ENCODE measurements around the gene TCP11.

Gene TCP11

DNA sequence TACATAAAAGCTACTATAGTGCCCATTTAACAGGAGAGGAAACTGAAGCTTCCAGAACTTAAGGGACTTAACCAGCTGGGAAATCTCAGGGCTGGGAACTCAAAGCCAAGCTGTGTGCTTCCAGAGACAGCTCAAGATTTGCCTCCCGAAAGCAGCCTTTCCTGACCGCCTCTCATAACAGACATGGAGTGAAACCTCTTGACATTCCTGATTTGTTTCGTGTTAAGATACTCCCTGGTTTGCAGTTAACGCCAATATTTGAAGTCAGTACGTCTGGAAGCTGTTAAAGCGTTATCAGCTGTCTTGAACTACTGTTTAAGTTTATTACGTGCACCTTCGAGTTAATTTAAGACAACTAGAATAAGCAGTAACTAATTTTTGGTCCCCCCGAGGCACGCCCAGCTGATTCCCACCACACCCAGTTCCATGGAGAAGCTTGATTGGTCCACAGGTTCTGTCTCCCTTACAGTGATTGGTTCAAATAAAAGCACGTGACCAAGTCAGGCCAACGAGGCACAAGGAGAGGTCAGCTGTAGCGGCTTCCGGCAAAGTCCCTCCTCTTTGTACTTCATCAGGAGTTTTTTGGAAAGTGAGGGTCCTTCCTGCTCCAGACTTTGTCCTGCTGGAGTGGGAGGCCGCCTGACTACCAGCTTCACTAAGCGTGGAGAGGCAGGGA is 8.9 kb upstream of the TCP11 start:
- TF ChIP-seq, protein P1, sequence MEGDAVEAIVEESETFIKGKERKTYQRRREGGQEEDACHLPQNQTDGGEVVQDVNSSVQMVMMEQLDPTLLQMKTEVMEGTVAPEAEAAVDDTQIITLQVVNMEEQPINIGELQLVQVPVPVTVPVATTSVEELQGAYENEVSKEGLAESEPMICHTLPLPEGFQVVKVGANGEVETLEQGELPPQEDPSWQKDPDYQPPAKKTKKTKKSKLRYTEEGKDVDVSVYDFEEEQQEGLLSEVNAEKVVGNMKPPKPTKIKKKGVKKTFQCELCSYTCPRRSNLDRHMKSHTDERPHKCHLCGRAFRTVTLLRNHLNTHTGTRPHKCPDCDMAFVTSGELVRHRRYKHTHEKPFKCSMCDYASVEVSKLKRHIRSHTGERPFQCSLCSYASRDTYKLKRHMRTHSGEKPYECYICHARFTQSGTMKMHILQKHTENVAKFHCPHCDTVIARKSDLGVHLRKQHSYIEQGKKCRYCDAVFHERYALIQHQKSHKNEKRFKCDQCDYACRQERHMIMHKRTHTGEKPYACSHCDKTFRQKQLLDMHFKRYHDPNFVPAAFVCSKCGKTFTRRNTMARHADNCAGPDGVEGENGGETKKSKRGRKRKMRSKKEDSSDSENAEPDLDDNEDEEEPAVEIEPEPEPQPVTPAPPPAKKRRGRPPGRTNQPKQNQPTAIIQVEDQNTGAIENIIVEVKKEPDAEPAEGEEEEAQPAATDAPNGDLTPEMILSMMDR (IDR thresholded peaks at IDR 0.05; ENCODE audit: control insufficient read depth, extremely low read depth, insufficient read depth): no peak
- H3K4me3 ChIP-seq (ENCODE audit: low read depth, low read length): no peak overlapping the region
- no peak for DNase-seq (ENCODE audit: low read depth)

DNA sequence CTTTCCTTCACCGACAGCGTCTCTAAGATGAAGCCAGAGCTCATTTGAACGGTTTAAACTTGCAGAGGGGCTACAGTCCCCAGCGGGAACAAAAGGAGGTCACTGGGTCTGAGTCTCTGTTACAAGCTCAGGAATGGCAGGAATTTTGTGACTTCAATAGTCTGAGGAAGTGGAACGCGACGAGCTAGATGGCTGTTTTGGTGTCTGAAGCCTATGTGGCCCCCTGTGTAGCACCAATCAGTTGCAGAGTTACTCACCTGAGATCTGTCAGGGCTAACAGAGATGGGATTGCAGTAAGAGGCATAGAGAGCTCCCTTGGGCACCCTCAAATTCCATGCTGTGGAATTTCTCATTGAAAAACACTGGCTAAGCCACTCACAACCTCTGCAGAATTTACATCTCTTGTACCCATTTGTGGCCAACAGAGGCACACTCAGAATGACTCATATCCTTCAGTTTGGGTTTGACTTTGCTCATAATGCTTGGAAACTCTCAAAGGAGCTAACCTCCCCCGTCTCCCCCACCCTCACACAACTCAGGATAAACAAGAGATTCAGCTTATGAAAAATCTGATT is 7.1 kb upstream of the TCP11 start:
- DNase-seq (ENCODE audit: low read depth): no peak
- TF ChIP-seq, protein P1 (IDR thresholded peaks at IDR 0.05; ENCODE audit: control insufficient read depth, extremely low read depth, insufficient read depth): no peak
- H3K4me3 ChIP-seq (ENCODE audit: low read depth, low read length): no peak overlapping the region

DNA sequence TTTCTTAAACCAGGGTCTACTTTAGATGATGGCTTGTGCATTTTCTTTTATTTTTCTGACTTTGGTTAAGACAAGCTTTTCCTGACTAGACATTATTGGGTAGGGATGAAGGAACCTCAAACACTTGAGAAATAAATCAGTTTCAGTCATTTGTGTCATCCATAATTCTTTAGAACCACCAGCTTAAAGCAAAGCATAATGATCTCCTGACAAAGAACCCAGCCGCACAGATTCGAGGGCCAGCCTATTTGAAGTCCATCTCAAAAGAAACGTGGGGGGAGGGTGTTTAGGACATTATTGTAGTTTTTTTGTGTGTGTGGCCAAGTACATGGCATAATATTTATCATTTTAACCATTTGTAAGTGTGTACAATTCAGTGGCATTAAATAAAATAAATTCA is 6.3 kb upstream of the TCP11 start:
- TF ChIP-seq, protein P1 (IDR thresholded peaks at IDR 0.05; ENCODE audit: control insufficient read depth, extremely low read depth, insufficient read depth): no peak
- no peak for DNase-seq (ENCODE audit: low read depth)

DNA sequence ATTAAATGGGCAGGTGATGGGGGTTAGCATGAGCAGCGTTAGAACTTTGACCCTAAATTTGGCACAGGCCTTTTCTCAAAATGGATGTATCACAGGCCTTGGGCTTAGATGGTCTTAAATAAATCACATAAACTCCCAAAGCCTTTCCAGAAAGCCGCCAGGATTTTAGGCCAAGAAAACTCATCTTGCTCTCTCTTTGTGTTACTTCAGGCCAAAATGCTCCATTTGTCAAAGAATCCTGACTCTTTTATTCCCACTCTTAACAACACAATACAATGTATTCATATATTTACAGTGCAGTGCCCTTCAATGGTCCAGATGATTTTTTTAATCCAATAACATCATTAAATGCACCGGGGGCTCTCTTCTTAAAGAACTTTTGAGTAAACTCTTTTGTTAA is 5.9 kb upstream of the TCP11 start:
- no peak overlapping the region for H3K4me3 ChIP-seq (ENCODE audit: low read depth, low read length)
- no peak for DNase-seq (ENCODE audit: low read depth)
- TF ChIP-seq, protein P1 (IDR thresholded peaks at IDR 0.05; ENCODE audit: control insufficient read depth, extremely low read depth, insufficient read depth): no peak

More for the DNA sequence above, 6.3 kb upstream of the TCP11 start:
- H3K4me3 ChIP-seq (ENCODE audit: low read depth, low read length): no peak overlapping the region

DNA sequence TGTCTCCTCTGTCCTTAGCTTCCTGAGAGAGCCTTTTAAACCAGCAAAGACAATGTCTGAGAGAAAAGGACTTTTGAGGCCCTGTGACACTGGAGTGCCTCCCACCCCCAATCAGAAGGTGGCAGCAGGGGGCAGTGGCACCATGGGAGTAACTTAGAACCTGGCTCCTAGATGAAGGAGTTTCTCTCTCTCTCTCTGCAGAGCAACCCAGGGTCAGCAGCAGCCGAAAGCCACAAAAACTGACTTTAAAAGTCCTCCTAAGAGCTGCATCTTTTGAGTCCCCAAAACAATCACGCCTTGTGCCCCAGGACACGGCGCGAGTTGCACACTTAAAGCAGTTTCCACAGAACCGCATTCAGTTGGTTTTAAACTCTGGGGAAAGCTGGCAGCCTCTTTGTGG is 5.3 kb upstream of the TCP11 start:
- peak; percentile 18 for DNase-seq (ENCODE audit: low read depth)
- TF ChIP-seq, protein P1 (IDR thresholded peaks at IDR 0.05; ENCODE audit: control insufficient read depth, extremely low read depth, insufficient read depth): peak; percentile 88
- H3K4me3 ChIP-seq (ENCODE audit: low read depth, low read length): no peak overlapping the region

DNA sequence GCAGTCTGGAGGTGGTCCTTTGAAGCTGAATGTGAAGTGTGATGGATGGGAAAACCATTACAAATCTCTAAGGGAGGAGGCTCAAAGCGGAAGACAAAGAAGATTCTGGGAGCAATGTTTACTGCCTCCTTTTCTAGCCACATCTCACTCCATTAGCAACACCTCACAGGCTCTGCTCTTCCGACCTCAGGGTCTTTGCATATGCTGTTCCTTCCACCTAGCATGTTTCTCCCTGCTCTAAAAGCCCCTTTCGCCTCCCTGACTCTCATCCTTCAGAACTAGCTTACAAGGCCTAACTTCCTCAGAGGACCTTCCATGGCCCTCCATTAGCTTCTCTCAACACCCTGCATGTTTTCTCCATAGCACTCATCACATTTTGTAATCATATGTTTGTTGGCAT is 4.6 kb upstream of the TCP11 start:
- H3K4me3 ChIP-seq (ENCODE audit: low read depth, low read length): no peak overlapping the region
- no peak for DNase-seq (ENCODE audit: low read depth)
- TF ChIP-seq, protein P1 (IDR thresholded peaks at IDR 0.05; ENCODE audit: control insufficient read depth, extremely low read depth, insufficient read depth): no peak

Data from LNCaP clone FGC (cell line).